Measurements from ENCODE around the gene D2HGDH. TPM values are rescaled to one million over a fixed set of nuclear protein-coding genes. Genes with fewer than 3 reads are reported as not detected.

D2HGDH gene
- total and polyA plus RNA-seq, 2 of the 8 experiments (the other 6 are each of a cell fraction or from before 2014, with no cell fraction given) = 3.4 to 8.1 TPM

GRCh38 chr2:241721852-241722251 is 12.6 kb upstream of the D2HGDH start (continued):
- TF ChIP-seq, protein P1, sequence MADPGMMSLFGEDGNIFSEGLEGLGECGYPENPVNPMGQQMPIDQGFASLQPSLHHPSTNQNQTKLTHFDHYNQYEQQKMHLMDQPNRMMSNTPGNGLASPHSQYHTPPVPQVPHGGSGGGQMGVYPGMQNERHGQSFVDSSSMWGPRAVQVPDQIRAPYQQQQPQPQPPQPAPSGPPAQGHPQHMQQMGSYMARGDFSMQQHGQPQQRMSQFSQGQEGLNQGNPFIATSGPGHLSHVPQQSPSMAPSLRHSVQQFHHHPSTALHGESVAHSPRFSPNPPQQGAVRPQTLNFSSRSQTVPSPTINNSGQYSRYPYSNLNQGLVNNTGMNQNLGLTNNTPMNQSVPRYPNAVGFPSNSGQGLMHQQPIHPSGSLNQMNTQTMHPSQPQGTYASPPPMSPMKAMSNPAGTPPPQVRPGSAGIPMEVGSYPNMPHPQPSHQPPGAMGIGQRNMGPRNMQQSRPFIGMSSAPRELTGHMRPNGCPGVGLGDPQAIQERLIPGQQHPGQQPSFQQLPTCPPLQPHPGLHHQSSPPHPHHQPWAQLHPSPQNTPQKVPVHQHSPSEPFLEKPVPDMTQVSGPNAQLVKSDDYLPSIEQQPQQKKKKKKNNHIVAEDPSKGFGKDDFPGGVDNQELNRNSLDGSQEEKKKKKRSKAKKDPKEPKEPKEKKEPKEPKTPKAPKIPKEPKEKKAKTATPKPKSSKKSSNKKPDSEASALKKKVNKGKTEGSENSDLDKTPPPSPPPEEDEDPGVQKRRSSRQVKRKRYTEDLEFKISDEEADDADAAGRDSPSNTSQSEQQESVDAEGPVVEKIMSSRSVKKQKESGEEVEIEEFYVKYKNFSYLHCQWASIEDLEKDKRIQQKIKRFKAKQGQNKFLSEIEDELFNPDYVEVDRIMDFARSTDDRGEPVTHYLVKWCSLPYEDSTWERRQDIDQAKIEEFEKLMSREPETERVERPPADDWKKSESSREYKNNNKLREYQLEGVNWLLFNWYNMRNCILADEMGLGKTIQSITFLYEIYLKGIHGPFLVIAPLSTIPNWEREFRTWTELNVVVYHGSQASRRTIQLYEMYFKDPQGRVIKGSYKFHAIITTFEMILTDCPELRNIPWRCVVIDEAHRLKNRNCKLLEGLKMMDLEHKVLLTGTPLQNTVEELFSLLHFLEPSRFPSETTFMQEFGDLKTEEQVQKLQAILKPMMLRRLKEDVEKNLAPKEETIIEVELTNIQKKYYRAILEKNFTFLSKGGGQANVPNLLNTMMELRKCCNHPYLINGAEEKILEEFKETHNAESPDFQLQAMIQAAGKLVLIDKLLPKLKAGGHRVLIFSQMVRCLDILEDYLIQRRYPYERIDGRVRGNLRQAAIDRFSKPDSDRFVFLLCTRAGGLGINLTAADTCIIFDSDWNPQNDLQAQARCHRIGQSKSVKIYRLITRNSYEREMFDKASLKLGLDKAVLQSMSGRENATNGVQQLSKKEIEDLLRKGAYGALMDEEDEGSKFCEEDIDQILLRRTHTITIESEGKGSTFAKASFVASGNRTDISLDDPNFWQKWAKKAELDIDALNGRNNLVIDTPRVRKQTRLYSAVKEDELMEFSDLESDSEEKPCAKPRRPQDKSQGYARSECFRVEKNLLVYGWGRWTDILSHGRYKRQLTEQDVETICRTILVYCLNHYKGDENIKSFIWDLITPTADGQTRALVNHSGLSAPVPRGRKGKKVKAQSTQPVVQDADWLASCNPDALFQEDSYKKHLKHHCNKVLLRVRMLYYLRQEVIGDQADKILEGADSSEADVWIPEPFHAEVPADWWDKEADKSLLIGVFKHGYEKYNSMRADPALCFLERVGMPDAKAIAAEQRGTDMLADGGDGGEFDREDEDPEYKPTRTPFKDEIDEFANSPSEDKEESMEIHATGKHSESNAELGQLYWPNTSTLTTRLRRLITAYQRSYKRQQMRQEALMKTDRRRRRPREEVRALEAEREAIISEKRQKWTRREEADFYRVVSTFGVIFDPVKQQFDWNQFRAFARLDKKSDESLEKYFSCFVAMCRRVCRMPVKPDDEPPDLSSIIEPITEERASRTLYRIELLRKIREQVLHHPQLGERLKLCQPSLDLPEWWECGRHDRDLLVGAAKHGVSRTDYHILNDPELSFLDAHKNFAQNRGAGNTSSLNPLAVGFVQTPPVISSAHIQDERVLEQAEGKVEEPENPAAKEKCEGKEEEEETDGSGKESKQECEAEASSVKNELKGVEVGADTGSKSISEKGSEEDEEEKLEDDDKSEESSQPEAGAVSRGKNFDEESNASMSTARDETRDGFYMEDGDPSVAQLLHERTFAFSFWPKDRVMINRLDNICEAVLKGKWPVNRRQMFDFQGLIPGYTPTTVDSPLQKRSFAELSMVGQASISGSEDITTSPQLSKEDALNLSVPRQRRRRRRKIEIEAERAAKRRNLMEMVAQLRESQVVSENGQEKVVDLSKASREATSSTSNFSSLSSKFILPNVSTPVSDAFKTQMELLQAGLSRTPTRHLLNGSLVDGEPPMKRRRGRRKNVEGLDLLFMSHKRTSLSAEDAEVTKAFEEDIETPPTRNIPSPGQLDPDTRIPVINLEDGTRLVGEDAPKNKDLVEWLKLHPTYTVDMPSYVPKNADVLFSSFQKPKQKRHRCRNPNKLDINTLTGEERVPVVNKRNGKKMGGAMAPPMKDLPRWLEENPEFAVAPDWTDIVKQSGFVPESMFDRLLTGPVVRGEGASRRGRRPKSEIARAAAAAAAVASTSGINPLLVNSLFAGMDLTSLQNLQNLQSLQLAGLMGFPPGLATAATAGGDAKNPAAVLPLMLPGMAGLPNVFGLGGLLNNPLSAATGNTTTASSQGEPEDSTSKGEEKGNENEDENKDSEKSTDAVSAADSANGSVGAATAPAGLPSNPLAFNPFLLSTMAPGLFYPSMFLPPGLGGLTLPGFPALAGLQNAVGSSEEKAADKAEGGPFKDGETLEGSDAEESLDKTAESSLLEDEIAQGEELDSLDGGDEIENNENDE (IDR thresholded peaks at IDR 0.05; ENCODE audit: insufficient replicate concordance, low read length) = no peak
- TF ChIP-seq EZH2 (IDR thresholded peaks at IDR 0.05; ENCODE audit: low read depth, low read length, severe bottlenecking) (no peak), GTF2F1 (IDR thresholded peaks at IDR 0.05; ENCODE audit: borderline replicate concordance, low read depth, low read length) (no peak)
